NCI-H1092 (cell line): ENCODE data around the gene SPAG4.

ENCODE experiments used
- DNase-seq: peaks from one replicate; lab custom pipeline; 2025; lab: John Stamatoyannopoulos, UW

The SPAG4 gene

GRCh38 chr20:35600176-35600992 is 15.2 kb upstream of the SPAG4 start:
- no peak for DNase-seq

- DNase-seq = peak; percentile 52
Observed at GRCh38 chr20:35600993-35601973, 14.3 kb upstream of the SPAG4 start.

GRCh38 chr20:35601990-35602389 is 13.6 kb upstream of the SPAG4 start:
- no peak for DNase-seq

GRCh38 chr20:35602851-35603495 is 12.7 kb upstream of the SPAG4 start:
- DNase-seq = no peak

GRCh38 chr20:35603695-35604448 is 11.8 kb upstream of the SPAG4 start:
- no peak for DNase-seq

GRCh38 chr20:35604449-35604747 is 11.2 kb upstream of the SPAG4 start:
- DNase-seq = no peak

GRCh38 chr20:35606127-35606526 is 9.5 kb upstream of the SPAG4 start:
- no peak for DNase-seq

GRCh38 chr20:35607003-35607735 is 8.5 kb upstream of the SPAG4 start:
- no peak for DNase-seq

- no peak for DNase-seq
Observed at GRCh38 chr20:35610833-35611427, 4.7 kb upstream of the SPAG4 start.

- no peak for DNase-seq
Observed at GRCh38 chr20:35611482-35611881, 4.1 kb upstream of the SPAG4 start.

GRCh38 chr20:35616465-35617396 is 1.1 kb downstream of the SPAG4 start:
- DNase-seq = peak; percentile 41

- peak; percentile 30 for DNase-seq
Observed at GRCh38 chr20:35617397-35618262, 2.0 kb downstream of the SPAG4 start.

GRCh38 chr20:35618263-35619131 is 2.9 kb downstream of the SPAG4 start:
- DNase-seq = no peak

- DNase-seq = peak; percentile 40
Observed at GRCh38 chr20:35619196-35620095, 3.8 kb downstream of the SPAG4 start.

GRCh38 chr20:35620818-35621559 is 5.4 kb downstream of the SPAG4 start:
- no peak for DNase-seq

- no peak for DNase-seq
Observed at GRCh38 chr20:35621560-35621946, 5.9 kb downstream of the SPAG4 start.
